ENCODE results near the gene STYXL2. TPM values are rescaled to one million over a fixed set of nuclear protein-coding genes. Genes with fewer than 3 reads are reported as not detected.

The STYXL2 gene
- total RNA-seq (2022) (not detected in 2 replicates), Bru-seq, nascent RNA (not detected), BruChase-seq, experiment 1, labeled RNA remaining after a 6-hour chase (percentile 3 among the genes with signal in this experiment), BruChase-seq, experiment 2, labeled RNA remaining after a 2-hour chase (percentile 3 among the genes with signal in this experiment)
- long read RNA-seq, result 0 reads

GRCh38 chr1:167093846-167094516 lies at the start of gene STYXL2:
Gene STYXL2 (plus strand): TSS chr1:167094075. CDS start chr1:167094850, 775 bp downstream.
- ChIA-PET CTCF (interaction anchor here (0.6 to 4.9 kb wide), 9 partner anchors 9 to 307 kb away, joined by 3 to 45 read pairs (median 5); partner anchors contain the start of gene POU2F1), POLR2A (no interaction called here)
- peaks cover 15% of the 10 kb centered on the region for H3K4me1 Mint-ChIP-seq (ENCODE audit: insufficient read depth, unreplicated experiment)
- no peak for DNase-seq (ENCODE audit: unreplicated experiment)
- BruUV-seq (replicated peaks), result no TSS peak
- H3K27me3 Mint-ChIP-seq (ENCODE audit: insufficient read depth, unreplicated experiment), result no peaks in the 10 kb centered on the region
- H3K4me3 Mint-ChIP-seq (ENCODE audit: unreplicated experiment), result no peak within 1 kb of the TSS
- H3K27ac Mint-ChIP-seq (ENCODE audit: low read depth, unreplicated experiment), result peak within 1 kb of the TSS; percentile 16
- intact Hi-C loops (cut with micrococcal nuclease), result no loop called here
- H3K36me3 Mint-ChIP-seq (ENCODE audit: insufficient read depth, unreplicated experiment), result no peaks in the 10 kb centered on the region
- TF ChIP-seq, protein P1, sequence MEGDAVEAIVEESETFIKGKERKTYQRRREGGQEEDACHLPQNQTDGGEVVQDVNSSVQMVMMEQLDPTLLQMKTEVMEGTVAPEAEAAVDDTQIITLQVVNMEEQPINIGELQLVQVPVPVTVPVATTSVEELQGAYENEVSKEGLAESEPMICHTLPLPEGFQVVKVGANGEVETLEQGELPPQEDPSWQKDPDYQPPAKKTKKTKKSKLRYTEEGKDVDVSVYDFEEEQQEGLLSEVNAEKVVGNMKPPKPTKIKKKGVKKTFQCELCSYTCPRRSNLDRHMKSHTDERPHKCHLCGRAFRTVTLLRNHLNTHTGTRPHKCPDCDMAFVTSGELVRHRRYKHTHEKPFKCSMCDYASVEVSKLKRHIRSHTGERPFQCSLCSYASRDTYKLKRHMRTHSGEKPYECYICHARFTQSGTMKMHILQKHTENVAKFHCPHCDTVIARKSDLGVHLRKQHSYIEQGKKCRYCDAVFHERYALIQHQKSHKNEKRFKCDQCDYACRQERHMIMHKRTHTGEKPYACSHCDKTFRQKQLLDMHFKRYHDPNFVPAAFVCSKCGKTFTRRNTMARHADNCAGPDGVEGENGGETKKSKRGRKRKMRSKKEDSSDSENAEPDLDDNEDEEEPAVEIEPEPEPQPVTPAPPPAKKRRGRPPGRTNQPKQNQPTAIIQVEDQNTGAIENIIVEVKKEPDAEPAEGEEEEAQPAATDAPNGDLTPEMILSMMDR (IDR thresholded peaks at IDR 0.05; ENCODE audit: unreplicated experiment), result no peak
- no peaks in the 10 kb centered on the region for H3K9me3 Mint-ChIP-seq (ENCODE audit: unreplicated experiment)

GRCh38 chr1:167051907-167052306 lies 42.0 kb upstream of the STYXL2 start:
- H3K27me3 Mint-ChIP-seq (ENCODE audit: insufficient read depth, unreplicated experiment), result no peaks in the 10 kb centered on the region
- H3K36me3 Mint-ChIP-seq (ENCODE audit: insufficient read depth, unreplicated experiment), result no peaks in the 10 kb centered on the region
- H3K9me3 Mint-ChIP-seq (ENCODE audit: unreplicated experiment), result no peaks in the 10 kb centered on the region
- no peak for DNase-seq (ENCODE audit: unreplicated experiment)
- TF ChIP-seq, protein P1 (IDR thresholded peaks at IDR 0.05; ENCODE audit: unreplicated experiment), result no peak
- intact Hi-C loops (cut with micrococcal nuclease), result no loop called here
- H3K4me3 Mint-ChIP-seq (ENCODE audit: unreplicated experiment), result no peak overlapping the region
- CTCF ChIA-PET, result interaction anchor here (0.7 to 18.6 kb wide), 7 partner anchors 7 to 144 kb away, joined by 3 to 1662 read pairs (median 5); no protein-coding TSS in a partner anchor
- POLR2A ChIA-PET, result interaction anchor here (0.6 kb wide), 1 partner anchor 200 kb away, joined by 4 read pairs; no protein-coding TSS in a partner anchor
- H3K4me1 Mint-ChIP-seq (ENCODE audit: insufficient read depth, unreplicated experiment), result no peaks in the 10 kb centered on the region
- H3K27ac Mint-ChIP-seq (ENCODE audit: low read depth, unreplicated experiment), result no peak overlapping the region
- BruUV-seq (replicated peaks), result no TSS peak

- intact Hi-C loops (cut with micrococcal nuclease), result no loop called here
- H3K4me3 Mint-ChIP-seq (ENCODE audit: unreplicated experiment), result no peak overlapping the region
- TF ChIP-seq, protein P1 (IDR thresholded peaks at IDR 0.05; ENCODE audit: unreplicated experiment), result peak; percentile 41
- no peaks in the 10 kb centered on the region for H3K9me3 Mint-ChIP-seq (ENCODE audit: unreplicated experiment)
- no peak overlapping the region for H3K27ac Mint-ChIP-seq (ENCODE audit: low read depth, unreplicated experiment)
- H3K4me1 Mint-ChIP-seq (ENCODE audit: insufficient read depth, unreplicated experiment), result no peaks in the 10 kb centered on the region
- no peaks in the 10 kb centered on the region for H3K27me3 Mint-ChIP-seq (ENCODE audit: insufficient read depth, unreplicated experiment)
- DNase-seq (ENCODE audit: unreplicated experiment), result peak; percentile 40
- BruUV-seq (replicated peaks), result no TSS peak
- CTCF ChIA-PET, result interaction anchor here (0.6 to 18.6 kb wide), 13 partner anchors 6 to 428 kb away, joined by 3 to 1662 read pairs (median 3); no protein-coding TSS in a partner anchor
- H3K36me3 Mint-ChIP-seq (ENCODE audit: insufficient read depth, unreplicated experiment), result no peaks in the 10 kb centered on the region
- POLR2A ChIA-PET, result interaction anchor here (0.6 kb wide), 1 partner anchor 201 kb away, joined by 4 read pairs; no protein-coding TSS in a partner anchor
Observed at GRCh38 chr1:167052389-167052788, 41.5 kb upstream of the STYXL2 start.

- ChIA-PET CTCF (interaction anchor here (0.9 to 18.6 kb wide), 4 partner anchors 10 to 147 kb away, joined by 3 to 1662 read pairs (median 6); no protein-coding TSS in a partner anchor), POLR2A (interaction anchor here (1.1 to 1.8 kb wide), 2 partner anchors 81 to 144 kb away, joined by 3 to 6 read pairs; no protein-coding TSS in a partner anchor)
- BruUV-seq (replicated peaks), result no TSS peak
- H3K4me1 Mint-ChIP-seq (ENCODE audit: insufficient read depth, unreplicated experiment), result peaks cover 5% of the 10 kb centered on the region
- no peak overlapping the region for H3K4me3 Mint-ChIP-seq (ENCODE audit: unreplicated experiment)
- intact Hi-C loops (cut with micrococcal nuclease), result no loop called here
- no peaks in the 10 kb centered on the region for H3K9me3 Mint-ChIP-seq (ENCODE audit: unreplicated experiment)
- H3K27me3 Mint-ChIP-seq (ENCODE audit: insufficient read depth, unreplicated experiment), result no peaks in the 10 kb centered on the region
- no peak for DNase-seq (ENCODE audit: unreplicated experiment)
- no peak overlapping the region for H3K27ac Mint-ChIP-seq (ENCODE audit: low read depth, unreplicated experiment)
- no peaks in the 10 kb centered on the region for H3K36me3 Mint-ChIP-seq (ENCODE audit: insufficient read depth, unreplicated experiment)
- TF ChIP-seq, protein P1 (IDR thresholded peaks at IDR 0.05; ENCODE audit: unreplicated experiment), result no peak
Observed at GRCh38 chr1:167054531-167054930, 39.3 kb upstream of the STYXL2 start.
